A549 (cell line): ENCODE results near the gene INSC. TPM values are rescaled to one million over a fixed set of nuclear protein-coding genes. Genes with fewer than 3 reads are reported as not detected.

Source experiments
- ATAC-seq, 2 experiments: fragments of 200-7000 bp in 1 of 2; fragments of >200 bp in 1 of 2; cut with Nextera tagmentation in 1 of 2; cut with Tn5 transposase in 1 of 2; 3 replicates each; pipeline versions ENCODE4 v1.8.0 to v1.9.1; 2018 to 2020; ENCODE audit warnings: mild to moderate bottlenecking in 1 of 2, moderate library complexity in 1 of 2
- CTCF ChIA-PET: fragments of 300-600 bp; sonication (Branson Sonifier 250); formaldehyde crosslinking; extraction: SDS; loops from one replicate; lab custom pipeline; 2021; ENCODE audit warnings: antibody characterized with exemption, inconsistent platforms; lab: Yijun Ruan, JAX
- POLR2A ChIA-PET: fragments of 350-600 bp; formaldehyde crosslinking; extraction: SDS; loops from one replicate; lab custom pipeline; 2021; ENCODE audit warnings: antibody characterized with exemption, inconsistent platforms; lab: Yijun Ruan, JAX
- DNase-seq, 2 experiments: peaks; one replicate each; pipeline versions ENCODE4 v3.0.0 to v3.0.0-alpha.2; 2011 to 2016; ENCODE audit warnings: low read depth in 1 of 2, low spot score in 1 of 2
- FAIRE-seq: peaks from 2 replicates; lab custom pipeline; 2011; peaks lifted over from hg19 to GRCh38; lab: Jason Lieb, UNC
- H3K27ac ChIP-seq, 2 experiments: fragments of >200 bp; sonication (Bioruptor Twin); formaldehyde crosslinking; 3 replicates each; pipeline ENCODE4 v1.5.1; 2016 to 2017
- H3K4me1 ChIP-seq: fragments of >200 bp; sonication (Bioruptor Twin); formaldehyde crosslinking; 3 replicates; pipeline ENCODE4 v1.6.1; 2016
- H3K4me2 ChIP-seq: fragments of >200 bp; sonication (Bioruptor Twin); formaldehyde crosslinking; 3 replicates; pipeline ENCODE4 v1.6.1; 2016
- H3K4me3 ChIP-seq: fragments of >200 bp; sonication (Bioruptor Twin); formaldehyde crosslinking; 3 replicates; pipeline ENCODE4 v1.5.1; 2016
- H3K9me3 ChIP-seq: fragments of >200 bp; sonication (Bioruptor Twin); formaldehyde crosslinking; 3 replicates; pipeline ENCODE4 v1.6.1; 2016
- BCL3 ChIP-seq: fragments of >200 bp; sonication (Bioruptor Twin); formaldehyde crosslinking; IDR thresholded peaks from 3 replicates; pipeline ENCODE4 v1.6.1; 2016
- CBX8 ChIP-seq: fragments of 200-600 bp; sonication (generic); IDR thresholded peaks from 2 replicates; pipeline ENCODE4 v1.6.1; 2016
- CEBPB ChIP-seq, 2 experiments: fragments of >200 bp in 1 of 2; sonication (Bioruptor Twin) in 1 of 2; formaldehyde crosslinking in 1 of 2; IDR thresholded peaks; 2 replicates each; pipeline ENCODE4 v1.6.1; 2012 to 2016
- CHD4 ChIP-seq: fragments of 200-600 bp; sonication (generic); IDR thresholded peaks from 2 replicates; pipeline ENCODE4 v1.6.1; 2016; ENCODE audit warnings: antibody characterized with exemption, mild to moderate bottlenecking, borderline replicate concordance
- EHF ChIP-seq: fragments of 250-450 bp; sonication (Bioruptor Pico); IDR thresholded peaks from 2 replicates; pipeline ENCODE4 v1.5.0; 2020; ENCODE audit warnings: mild to moderate bottlenecking
- ESRRA ChIP-seq: fragments of 150-350 bp; IDR thresholded peaks from 2 replicates; pipeline ENCODE4 v1.6.1; 2014; ENCODE audit warnings: mild to moderate bottlenecking, low read length, borderline replicate concordance
- FOSL2 ChIP-seq, 2 experiments: fragments of 450-650 bp in 1 of 2; fragments of >200 bp in 1 of 2; sonication (Bioruptor Twin) in 1 of 2; formaldehyde crosslinking; IDR thresholded peaks; 2 replicates each; pipeline versions ENCODE4 v1.5.0 to v1.6.1; 2016 to 2020; ENCODE audit warnings: mild to moderate bottlenecking in 1 of 2, moderate library complexity in 1 of 2
- FOXS1 ChIP-seq: fragments of 250-450 bp; sonication (Bioruptor Pico); IDR thresholded peaks from 2 replicates; pipeline ENCODE4 v1.5.0; 2020; ENCODE audit warnings: mild to moderate bottlenecking, moderate library complexity
- HES2 ChIP-seq: fragments of >200 bp; sonication (Bioruptor Twin); formaldehyde crosslinking; IDR thresholded peaks from 2 replicates; pipeline ENCODE4 v1.6.1; 2016
- HMGXB4 ChIP-seq: fragments of 250-450 bp; sonication (Bioruptor Pico); IDR thresholded peaks from 2 replicates; pipeline ENCODE4 v1.5.0; 2021; ENCODE audit warnings: mild to moderate bottlenecking, moderate library complexity, borderline replicate concordance
- JUN ChIP-seq, 2 experiments: fragments of >200 bp; sonication (Bioruptor Twin); formaldehyde crosslinking; IDR thresholded peaks; 2 replicates in 1 of 2; 3 replicates in 1 of 2; pipeline ENCODE4 v1.6.1; 2016 to 2017
- JUNB ChIP-seq: fragments of >200 bp; sonication (Bioruptor Twin); formaldehyde crosslinking; IDR thresholded peaks from 2 replicates; pipeline ENCODE4 v1.6.1; 2016
- KDM1A ChIP-seq: fragments of 200-600 bp; sonication (generic); IDR thresholded peaks from 2 replicates; pipeline ENCODE4 v1.6.1; 2016; ENCODE audit warnings: low read depth, mild to moderate bottlenecking
- KDM5A ChIP-seq: fragments of 200-600 bp; sonication (generic); IDR thresholded peaks from 2 replicates; pipeline ENCODE4 v1.6.1; 2016; ENCODE audit warnings: antibody characterized with exemption, mild to moderate bottlenecking
- MAZ ChIP-seq: fragments of 150-350 bp; IDR thresholded peaks from 2 replicates; pipeline ENCODE4 v1.6.1; 2014; ENCODE audit warnings: antibody characterized with exemption, low read depth, low read length, borderline replicate concordance
- NPAS2 ChIP-seq: fragments of 250-450 bp; sonication (Bioruptor Pico); IDR thresholded peaks from 2 replicates; pipeline ENCODE4 v1.8.0; 2022; ENCODE audit warnings: mild to moderate bottlenecking, moderate library complexity, borderline replicate concordance
- NR3C1 ChIP-seq: fragments of >200 bp; sonication (Bioruptor Twin); formaldehyde crosslinking; IDR thresholded peaks from 3 replicates; pipeline ENCODE4 v1.6.1; 2017
- PBX3 ChIP-seq: IDR thresholded peaks from 2 replicates; pipeline ENCODE4 v1.6.1; 2012
- POLR2AphosphoS2 ChIP-seq: conservative IDR thresholded peaks from 2 replicates; pipeline ENCODE4 v1.6.1; 2012; ENCODE audit warnings: low read length, improper control_type of control experiment, inconsistent platforms
- RARB ChIP-seq: fragments of 250-450 bp; sonication (Bioruptor Pico); IDR thresholded peaks from 2 replicates; pipeline ENCODE4 v1.8.0; 2021; ENCODE audit warnings: mild to moderate bottlenecking, moderate library complexity
- RFX5 ChIP-seq: fragments of 450-650 bp; IDR thresholded peaks from 2 replicates; pipeline ENCODE4 v1.7.1; 2014; ENCODE audit warnings: antibody characterized with exemption, mild to moderate bottlenecking, moderate library complexity
- RNF2 ChIP-seq: fragments of 200-600 bp; sonication (generic); IDR thresholded peaks from 2 replicates; pipeline ENCODE4 v1.6.1; 2016; ENCODE audit warnings: low read depth, mild to moderate bottlenecking, antibody characterized with exemption, moderate library complexity, borderline replicate concordance
- ZC3H11A ChIP-seq: fragments of 450-650 bp; IDR thresholded peaks from 2 replicates; pipeline ENCODE4 v1.6.1; 2014; ENCODE audit warnings: antibody characterized with exemption, mild to moderate bottlenecking
- ZNF302 ChIP-seq: fragments of 250-450 bp; sonication (Bioruptor Pico); IDR thresholded peaks from 2 replicates; pipeline ENCODE4 v1.9.0; 2021; ENCODE audit warnings: inconsistent platforms, mild to moderate bottlenecking, moderate library complexity
- WGBS: methylation state at CpG from one replicate; pipeline ENCODE4 v1.1.6; 2017; ENCODE audit errors: missing lambda C conversion rate; 5-methylcytosine and 5-hydroxymethylcytosine counted together
- polyA plus RNA-seq, 4 experiments: library from polyadenylated mRNA; depleted of rRNA in 3 of 4; stranded (reverse); fragments of >200 nt; fragmentation: RNase III in 1 of 4; extraction: RNeasy Plus Mini Kit Qiagen cat#74134 plus additional on column Dnase treatment in 1 of 4; gene quantifications; 2 replicates in 3 of 4; 3 replicates in 1 of 4; pipeline ENCODE4 v1.2.3, GENCODE V29; 2011 to 2017

The INSC gene
- polyA plus RNA-seq, 2 of the 4 experiments (the other 2 are of a cell fraction): not detected

- no peaks in the 10 kb centered on the region for H3K9me3 ChIP-seq
- no peak for TF ChIP-seq FOXS1
- no peak for TF ChIP-seq RNF2
- no peak for TF ChIP-seq JUN (IDR thresholded peaks at IDR 0.05)
- no peak for TF ChIP-seq RFX5
- no peak for TF ChIP-seq PBX3
- TF ChIP-seq NR3C1: no peak
- TF ChIP-seq FOSL2 (IDR thresholded peaks at IDR 0.05): no peak
- TF ChIP-seq FOSL2 (CRISPR knock-in tag; IDR thresholded peaks at IDR 0.05): no peak
- TF ChIP-seq POLR2AphosphoS2: no peak
- no peaks in the 10 kb centered on the region for H3K4me1 ChIP-seq
- no peak overlapping the region for H3K27ac ChIP-seq
- no peak for FAIRE-seq
- DNase-seq: no peak
- no peak overlapping the region for H3K4me2 ChIP-seq
- ChIA-PET POLR2A (no interaction called here), CTCF (interaction anchor here (0.9 to 1.7 kb wide), 2 partner anchors 8 to 57 kb away, joined by 3 to 6 read pairs; no protein-coding TSS in a partner anchor)
- no peak overlapping the region for H3K4me3 ChIP-seq
- no peak for ATAC-seq
These were observed 38.5 kb downstream of the INSC start for GRCh38 chr11:15153231-15153630.

- TF ChIP-seq NPAS2 (CRISPR knock-in tag): no peak
- TF ChIP-seq ZC3H11A: no peak
- TF ChIP-seq KDM1A: no peak
- TF ChIP-seq CHD4: no peak
- no peak for TF ChIP-seq BCL3
- TF ChIP-seq EHF (CRISPR knock-in tag): no peak
- no peak for TF ChIP-seq KDM5A
- no peak for TF ChIP-seq ZNF302 (CRISPR knock-in tag)
- no peak for TF ChIP-seq CEBPB (IDR thresholded peaks at IDR 0.05)
- no peak for TF ChIP-seq HES2
- TF ChIP-seq, all 56 proteins: peak for 0
- no peak overlapping the region for H3K27ac ChIP-seq
- POLR2A ChIA-PET: no interaction called here
- no peaks in the 10 kb centered on the region for H3K4me1 ChIP-seq
- H3K4me3 ChIP-seq: no peak overlapping the region
- CTCF ChIA-PET: interaction anchor here (0.9 to 1.5 kb wide), 2 partner anchors 24 to 150 kb away, joined by 3 to 4 read pairs; no protein-coding TSS in a partner anchor
- DNase-seq (no peak), FAIRE-seq (no peak), ATAC-seq (no peak)
- 49% methylated on average over 3 of the region's 3 CpGs for WGBS
- no peak overlapping the region for H3K4me2 ChIP-seq
- H3K9me3 ChIP-seq: no peaks in the 10 kb centered on the region
These were observed 42.5 kb downstream of the INSC start for GRCh38 chr11:15157181-15157580.

- ChIA-PET CTCF (no interaction called here), POLR2A (no interaction called here)
- WGBS: 38% methylated on average over 6 of the region's 6 CpGs
- Histone ChIP-seq H3K4me1 (no peaks in the 10 kb centered on the region), H3K27ac (no peak overlapping the region), H3K4me2 (no peak overlapping the region), H3K4me3 (no peak overlapping the region), H3K9me3 (no peaks in the 10 kb centered on the region)
- no peak for FAIRE-seq
- no peak for TF ChIP-seq ESRRA
- TF ChIP-seq MAZ: no peak
- TF ChIP-seq CBX8: no peak
- no peak for TF ChIP-seq RFX5
- no peak for TF ChIP-seq JUNB
- no peak for TF ChIP-seq HMGXB4 (CRISPR knock-in tag)
- no peak for TF ChIP-seq NPAS2 (CRISPR knock-in tag)
- no peak for TF ChIP-seq RARB (CRISPR knock-in tag)
- no peak for ATAC-seq
- no peak for DNase-seq
These were observed 42.9 kb downstream of the INSC start for GRCh38 chr11:15157606-15158137.
